Measurements from ENCODE around the gene NBPF20. TPM values are rescaled to one million over a fixed set of nuclear protein-coding genes. Genes with fewer than 3 reads are reported as not detected.

Gene NBPF20
- total RNA-seq, 2 experiments from 2014 or later = 0.12 to 0.55 TPM

Other genes with a start within 250 kb of the NBPF20 start
- gene PPIAL4D, start 183.4 kb downstream of the NBPF20 start, total RNA-seq = not detected
- 10 to 100 TPM; 32.7 to 50.5 TPM for gene GPR89A, start 182.4 kb upstream of the NBPF20 start, total RNA-seq